ENCODE data around the gene RNASEL.

The RNASEL gene

GRCh38 chr1:182588500-182589396, at the start of gene RNASEL:
TSS of gene RNASEL (minus strand) at chr1:182589256. CDS start at chr1:182586806, 2,450 bp downstream.
- Histone ChIP-seq H3K9me3 (ENCODE audit: control insufficient read depth, insufficient read depth, low read depth, low read length) (no peaks in the 10 kb centered on the region), H3K36me3 (ENCODE audit: control insufficient read depth in 2 of 2, insufficient read depth in 1 of 2, low read length in 2 of 2) (no peaks in the 10 kb centered on the region), H3K4me3 (ENCODE audit: low read depth, low read length) (peak within 1 kb of the TSS; percentile 61), H3K4me1 (ENCODE audit: control insufficient read depth, insufficient read depth, low read length) (no peaks in the 10 kb centered on the region), H3K27ac (ENCODE audit: extremely low read depth, low read depth, low read length) (peak within 1 kb of the TSS; percentile 1; the same call in 1 of the 2 replicates)
- ChIA-PET POLR2A (no interaction called here), CTCF (interaction anchor here (0.6 to 2.3 kb wide), 12 partner anchors 11 to 505 kb away, joined by 3 to 14 read pairs (median 4); no protein-coding TSS in a partner anchor)
- peak; percentile 46 for TF ChIP-seq ZFHX2 (tag by site-specific recombination; conservative IDR thresholded peaks at IDR 0.05)
- peak; percentile 61 for TF ChIP-seq SP3 (tag by site-specific recombination; IDR thresholded peaks at IDR 0.05)
- no peak for TF ChIP-seq ZNF280C (tag by site-specific recombination; IDR thresholded peaks at IDR 0.05)
- peak; percentile 59; the same call in 1 of the 2 replicates for TF ChIP-seq TRIM28 (IDR thresholded peaks at IDR 0.05; ENCODE audit: borderline replicate concordance, low read length)
- TF ChIP-seq ZNF629 (tag by site-specific recombination; IDR thresholded peaks at IDR 0.05) = peak; percentile 84
- peak; percentile 71; the same call in 1 of the 2 replicates for TF ChIP-seq ZNF366 (tag by site-specific recombination; conservative IDR thresholded peaks at IDR 0.05)
- TF ChIP-seq ZNF488 (tag by site-specific recombination; IDR thresholded peaks at IDR 0.05) = no peak
- TF ChIP-seq ZNF501 (tag by site-specific recombination; IDR thresholded peaks at IDR 0.05) = peak; percentile 21; the same call in 1 of the 2 replicates
- 0 out of 2 replicates have a peak, but pooled peaks have one; percentile 21 for TF ChIP-seq WT1 (tag by site-specific recombination; IDR thresholded peaks at IDR 0.05)
- TF ChIP-seq ZXDB (tag by site-specific recombination; IDR thresholded peaks at IDR 0.05) = peak; percentile 57; the same call in 1 of the 2 replicates
- peak; percentile 33; the same call in 1 of the 2 replicates for TF ChIP-seq SP7 (tag by site-specific recombination; IDR thresholded peaks at IDR 0.05)
- no peak for TF ChIP-seq ZNF174 (tag by site-specific recombination; IDR thresholded peaks at IDR 0.05)
- TF ChIP-seq ZNF335 (tag by site-specific recombination; conservative IDR thresholded peaks at IDR 0.05) = peak; percentile 93
- peak; percentile 54; the same call in 1 of the 2 replicates for TF ChIP-seq ZNF341 (tag by site-specific recombination; IDR thresholded peaks at IDR 0.05; ENCODE audit: low read depth)
- peak; percentile 26; the same call in 1 of the 2 replicates for TF ChIP-seq ZEB2 (tag by site-specific recombination; IDR thresholded peaks at IDR 0.05)
- no peak for TF ChIP-seq ZNF561 (tag by site-specific recombination; IDR thresholded peaks at IDR 0.05; ENCODE audit: borderline replicate concordance)
- TF ChIP-seq ZSCAN23 (tag by site-specific recombination; IDR thresholded peaks at IDR 0.05) = no peak
- TF ChIP-seq ZNF600 (tag by site-specific recombination; IDR thresholded peaks at IDR 0.05) = peak; percentile 59; the same call in 1 of the 2 replicates
- TF ChIP-seq ZNF23 (tag by site-specific recombination; IDR thresholded peaks at IDR 0.05; ENCODE audit: borderline replicate concordance) = no peak
- TF ChIP-seq SCRT2 (tag by site-specific recombination; IDR thresholded peaks at IDR 0.05) = 0 out of 2 replicates have a peak, but pooled peaks have one; percentile 15
- peak; percentile 66; the same call in 1 of the 2 replicates for TF ChIP-seq ZBTB21 (tag by site-specific recombination; IDR thresholded peaks at IDR 0.05)
- no peak for TF ChIP-seq ZNF214 (tag by site-specific recombination; IDR thresholded peaks at IDR 0.05; ENCODE audit: borderline replicate concordance)
- no peak for TF ChIP-seq ZBTB20 (tag by site-specific recombination; IDR thresholded peaks at IDR 0.05)
- TF ChIP-seq SALL2 (tag by site-specific recombination; IDR thresholded peaks at IDR 0.05; ENCODE audit: borderline replicate concordance) = no peak
- TF ChIP-seq IKZF3 (tag by site-specific recombination; IDR thresholded peaks at IDR 0.05) = peak; percentile 62
- TF ChIP-seq PRDM1 (tag by site-specific recombination; IDR thresholded peaks at IDR 0.05) = peak; percentile 67
- TF ChIP-seq ZBTB11 (tag by site-specific recombination; conservative IDR thresholded peaks at IDR 0.05; ENCODE audit: low read depth) = peak; percentile 42; the same call in 1 of the 2 replicates
- TF ChIP-seq ZNF114 (tag by site-specific recombination; IDR thresholded peaks at IDR 0.05) = no peak
- TF ChIP-seq KLF10 (tag by site-specific recombination; IDR thresholded peaks at IDR 0.05) = 0 out of 2 replicates have a peak, but pooled peaks have one; percentile 16

All from HEK293 (cell line).